Uterus (tissue), 4 donors: Measurements from ENCODE around the gene KCNG2. TPM values are rescaled to one million over a fixed set of nuclear protein-coding genes. Genes with fewer than 3 reads are reported as not detected.

Source experiments
- DNase-seq, 2 donors: peaks; one replicate each; pipeline ENCODE4 v3.0.0-alpha.2; 2019 to 2020
- H3K27ac ChIP-seq, 2 donors: fragments of 200-600 bp; sonication (generic); 1 replicate in 1 of 2; 2 replicates in 1 of 2; pipeline ENCODE4 v1.5.1; 2016 to 2018
- H3K27me3 ChIP-seq, 2 donors: fragments of 200-600 bp; sonication (generic); one replicate each; pipeline ENCODE4 v1.5.1; 2018 to 2019; ENCODE audit warnings: control low read depth in 1 of 2
- H3K36me3 ChIP-seq, 2 donors: fragments of 200-600 bp; sonication (generic); one replicate each; pipeline ENCODE4 v1.5.1; 2019; ENCODE audit warnings: control low read depth in 1 of 2
- H3K4me1 ChIP-seq, 2 donors: fragments of 200-600 bp; sonication (generic); one replicate each; pipeline ENCODE4 v1.5.1; 2018 to 2019; ENCODE audit warnings: control low read depth in 1 of 2
- H3K4me3 ChIP-seq, 2 donors: fragments of 200-600 bp; sonication (generic); 1 replicate in 1 of 2; 2 replicates in 1 of 2; pipeline ENCODE4 v1.5.1; 2018 to 2019; ENCODE audit warnings: mild to moderate bottlenecking in 1 of 2
- H3K9me3 ChIP-seq, 2 donors: fragments of 200-600 bp; sonication (generic); one replicate each; pipeline ENCODE4 v1.5.1; 2019; ENCODE audit warnings: control low read depth in 1 of 2
- POLR2A ChIP-seq, 2 donors: fragments of 450-650 bp; IDR thresholded peaks; one replicate each; pipeline ENCODE4 v1.6.1; 2016; ENCODE audit warnings: antibody characterized with exemption in 2 of 2, mild to moderate bottlenecking in 1 of 2, moderate library complexity in 1 of 2
- intact Hi-C: fragments of 100-400 bp; cut with DNase I; formaldehyde crosslinking; loops from one replicate; pipeline ENCODE4 v1.15.1; 2023; ENCODE audit warnings: low total_unique reads
- total RNA-seq, 4 donors: library from RNA; depleted of rRNA in 3 of 4; stranded (reverse); fragments of >200 nt in 3 of 4; gene quantifications; one replicate each; pipeline versions ENCODE4 v1.1.0 to v1.2.4, GENCODE V29; 2014 to 2023
- TF ChIP-seq, protein P1 (sequence below), 4 experiments: fragments of 200-600 bp in 2 of 4; fragments of 450-650 bp in 2 of 4; sonication (generic) in 2 of 4; IDR thresholded peaks; one replicate each; pipeline ENCODE4 v1.5.1; 2016 to 2019; ENCODE audit warnings: antibody characterized with exemption in 4 of 4, mild to moderate bottlenecking in 2 of 4, moderate library complexity in 1 of 4
- donor health status: DM: yes; HTN: yes; CAD: no.

KCNG2 gene
- total RNA-seq, 4 donors from 2014 or later: 0.59 TPM; not detected in 3

DNA sequence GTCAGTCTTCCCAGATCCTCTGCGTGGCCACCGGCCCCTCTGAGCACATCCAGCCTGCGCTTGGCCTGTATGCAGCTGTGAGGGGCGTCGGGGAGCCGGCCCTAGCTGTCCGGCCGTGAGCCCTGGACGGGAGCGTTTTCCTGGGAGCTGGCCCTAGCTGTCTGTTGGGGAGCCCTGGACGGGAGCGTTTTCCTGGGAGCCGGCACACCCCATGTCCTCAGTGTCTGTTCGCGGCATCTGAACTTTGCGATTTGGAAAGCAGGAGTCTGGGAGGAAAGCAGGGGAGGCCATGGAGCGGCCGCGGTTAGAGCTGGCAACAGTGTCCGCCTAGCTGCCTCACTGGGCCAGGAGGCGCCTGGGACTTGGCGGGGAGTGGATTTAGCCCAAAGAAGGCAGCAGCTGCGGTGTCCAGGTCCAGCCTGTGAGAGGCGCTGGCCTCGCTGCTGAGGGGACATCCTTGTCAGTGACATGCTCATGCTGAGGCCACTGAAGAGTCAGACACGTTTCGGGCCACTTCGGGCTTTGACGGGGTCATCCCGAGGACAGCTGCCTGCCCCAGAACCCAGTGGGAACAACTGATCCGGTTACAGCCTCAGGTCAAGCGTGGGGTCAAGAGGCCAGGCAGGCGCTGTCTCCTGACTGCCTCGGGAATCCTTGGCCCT lies 75.8 kb downstream of the KCNG2 start:
- intact Hi-C loops: no loop called here
- no peak overlapping the region for H3K4me3 ChIP-seq
- H3K27ac ChIP-seq: no peak overlapping the region
- no peaks in the 10 kb centered on the region for H3K36me3 ChIP-seq
- DNase-seq: peak in 1 of 2 donors; percentile 34
- TF ChIP-seq, protein P1, sequence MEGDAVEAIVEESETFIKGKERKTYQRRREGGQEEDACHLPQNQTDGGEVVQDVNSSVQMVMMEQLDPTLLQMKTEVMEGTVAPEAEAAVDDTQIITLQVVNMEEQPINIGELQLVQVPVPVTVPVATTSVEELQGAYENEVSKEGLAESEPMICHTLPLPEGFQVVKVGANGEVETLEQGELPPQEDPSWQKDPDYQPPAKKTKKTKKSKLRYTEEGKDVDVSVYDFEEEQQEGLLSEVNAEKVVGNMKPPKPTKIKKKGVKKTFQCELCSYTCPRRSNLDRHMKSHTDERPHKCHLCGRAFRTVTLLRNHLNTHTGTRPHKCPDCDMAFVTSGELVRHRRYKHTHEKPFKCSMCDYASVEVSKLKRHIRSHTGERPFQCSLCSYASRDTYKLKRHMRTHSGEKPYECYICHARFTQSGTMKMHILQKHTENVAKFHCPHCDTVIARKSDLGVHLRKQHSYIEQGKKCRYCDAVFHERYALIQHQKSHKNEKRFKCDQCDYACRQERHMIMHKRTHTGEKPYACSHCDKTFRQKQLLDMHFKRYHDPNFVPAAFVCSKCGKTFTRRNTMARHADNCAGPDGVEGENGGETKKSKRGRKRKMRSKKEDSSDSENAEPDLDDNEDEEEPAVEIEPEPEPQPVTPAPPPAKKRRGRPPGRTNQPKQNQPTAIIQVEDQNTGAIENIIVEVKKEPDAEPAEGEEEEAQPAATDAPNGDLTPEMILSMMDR (IDR thresholded peaks at IDR 0.05): no peak
- TF ChIP-seq POLR2A (IDR thresholded peaks at IDR 0.05): no peak
- no peaks in the 10 kb centered on the region for H3K9me3 ChIP-seq
- no peaks in the 10 kb centered on the region for H3K27me3 ChIP-seq
- H3K4me1 ChIP-seq: no peaks in the 10 kb centered on the region

DNA sequence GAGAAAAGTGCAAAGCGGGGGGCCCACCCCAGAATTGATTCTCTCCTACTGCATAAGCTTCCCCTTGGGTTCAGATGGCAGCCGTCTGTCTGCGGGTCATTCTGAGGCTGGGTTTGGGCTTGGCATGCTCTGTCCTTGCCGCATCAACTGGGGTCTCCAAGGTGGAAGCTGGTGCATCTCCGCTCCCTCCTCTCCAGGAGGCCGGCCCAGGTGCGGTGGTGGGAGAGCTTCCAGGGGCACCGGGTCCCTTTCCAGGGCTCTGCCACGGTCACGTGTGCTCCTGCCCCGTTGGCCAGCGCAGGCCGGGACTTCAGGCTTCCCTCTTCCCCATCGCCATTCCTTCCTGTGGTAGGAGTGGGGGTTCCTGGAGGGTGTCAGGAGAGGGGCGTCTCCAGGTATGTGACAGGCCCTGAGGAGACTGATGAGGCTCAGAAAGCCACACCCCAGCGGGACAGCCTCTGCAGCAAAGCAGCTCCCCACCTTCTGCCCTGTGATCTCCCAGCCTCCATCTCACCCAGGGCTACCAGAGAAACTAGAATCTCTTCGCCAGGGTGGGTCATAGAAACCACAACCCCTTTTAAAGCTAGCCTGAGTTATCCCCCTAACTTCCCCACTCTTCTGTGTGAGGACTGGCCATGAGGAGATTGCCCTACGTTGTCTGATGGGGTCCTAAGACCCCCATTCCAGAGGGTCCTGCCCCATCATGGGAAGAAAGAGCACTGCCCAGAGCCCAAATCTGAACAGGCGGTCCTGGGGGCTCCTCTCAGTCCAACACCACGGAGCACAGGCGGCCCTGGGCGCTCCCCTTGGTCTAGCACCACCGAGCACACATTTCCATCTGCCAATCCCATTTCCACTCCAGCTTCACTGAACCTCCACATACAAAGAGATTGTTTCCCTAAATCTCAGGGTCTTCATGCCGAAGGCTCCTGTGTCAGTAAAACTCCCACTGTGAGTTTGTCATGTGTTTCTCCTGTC lies 77.1 kb downstream of the KCNG2 start:
- no peak for DNase-seq
- Histone ChIP-seq H3K4me3 (no peak overlapping the region), H3K27me3 (no peaks in the 10 kb centered on the region), H3K9me3 (no peaks in the 10 kb centered on the region), H3K4me1 (no peaks in the 10 kb centered on the region), H3K27ac (no peak overlapping the region), H3K36me3 (no peaks in the 10 kb centered on the region)
- TF ChIP-seq POLR2A (IDR thresholded peaks at IDR 0.05): no peak
- intact Hi-C loops: no loop called here

DNA sequence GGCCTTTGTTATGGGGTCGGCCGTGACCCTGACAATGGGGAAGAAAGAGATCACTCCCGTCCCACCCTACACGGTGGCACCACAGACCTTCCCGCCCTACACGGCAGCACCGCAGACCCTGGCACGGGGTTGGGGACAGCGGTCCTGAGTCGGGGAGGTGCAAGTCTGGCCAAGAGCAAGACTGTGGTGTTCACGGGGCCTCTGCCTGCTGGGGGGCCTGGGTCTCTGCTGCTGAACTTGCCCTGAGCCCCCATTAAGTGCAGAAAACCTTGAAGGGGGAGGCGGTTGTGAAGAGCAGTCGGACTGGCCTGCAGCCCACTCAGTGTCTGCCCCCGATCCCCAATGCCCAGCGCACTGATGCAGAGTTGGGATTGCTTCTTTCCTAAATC lies 77.8 kb downstream of the KCNG2 start:
- Histone ChIP-seq H3K27ac (no peak overlapping the region), H3K4me1 (no peaks in the 10 kb centered on the region), H3K4me3 (no peak overlapping the region), H3K9me3 (no peaks in the 10 kb centered on the region), H3K36me3 (no peaks in the 10 kb centered on the region), H3K27me3 (no peaks in the 10 kb centered on the region)
- DNase-seq: no peak
- TF ChIP-seq, protein P1 (IDR thresholded peaks at IDR 0.05): no peak
- TF ChIP-seq POLR2A (IDR thresholded peaks at IDR 0.05): no peak
- intact Hi-C loops: no loop called here

DNA sequence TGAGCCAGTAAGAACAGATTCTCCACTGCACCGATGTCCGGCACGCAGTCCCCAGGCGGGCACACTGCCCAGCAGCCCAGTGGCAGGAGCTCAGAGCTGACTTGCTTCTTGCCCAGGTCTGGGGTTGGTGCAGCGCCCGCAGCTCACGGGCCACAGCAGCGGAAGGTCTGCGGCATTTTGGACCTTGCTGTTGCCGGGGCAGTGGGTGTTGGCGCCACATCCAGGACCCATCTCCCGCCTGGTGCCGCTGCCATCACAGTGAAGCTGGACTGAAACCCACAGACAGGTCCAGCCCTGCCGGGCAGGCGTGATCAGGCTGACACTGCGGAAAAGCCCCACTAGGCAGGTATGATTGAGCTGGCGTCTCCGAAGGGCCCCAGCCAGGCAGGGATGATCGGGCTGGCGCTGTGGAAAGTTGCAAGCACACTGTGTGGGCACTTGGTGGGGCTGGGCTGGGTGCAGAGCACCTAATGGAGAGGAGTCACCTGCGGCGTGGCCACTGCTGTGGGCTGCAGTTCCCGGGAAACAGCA lies 78.3 kb downstream of the KCNG2 start:
- DNase-seq: no peak
- H3K27me3 ChIP-seq: no peaks in the 10 kb centered on the region
- no peaks in the 10 kb centered on the region for H3K36me3 ChIP-seq
- no peak overlapping the region for H3K4me3 ChIP-seq
- no peak overlapping the region for H3K27ac ChIP-seq
- H3K4me1 ChIP-seq: no peaks in the 10 kb centered on the region
- no peak for TF ChIP-seq POLR2A (IDR thresholded peaks at IDR 0.05)
- TF ChIP-seq, protein P1 (IDR thresholded peaks at IDR 0.05): no peak
- no peaks in the 10 kb centered on the region for H3K9me3 ChIP-seq
- intact Hi-C loops: no loop called here

DNA sequence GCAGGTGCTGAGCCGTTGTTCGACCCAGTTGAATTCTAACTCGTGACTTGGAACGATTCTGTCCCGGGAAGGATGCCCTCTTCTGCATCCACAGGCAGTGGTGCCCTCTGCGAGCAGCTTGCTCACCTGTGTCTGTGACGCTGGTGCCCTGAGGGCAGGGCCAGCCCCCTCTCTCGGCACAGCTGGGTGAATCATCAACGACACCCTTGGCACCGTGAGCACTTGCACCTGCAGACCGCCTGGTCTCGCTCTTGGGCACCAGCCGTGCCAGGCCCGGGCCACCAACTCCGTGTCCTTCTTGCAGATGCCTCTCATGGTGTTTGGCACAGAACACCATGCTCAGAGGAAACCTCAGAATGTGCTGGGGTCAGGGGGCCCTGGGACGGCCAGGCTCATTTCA lies 78.8 kb downstream of the KCNG2 start:
- DNase-seq: no peak
- no peaks in the 10 kb centered on the region for H3K27me3 ChIP-seq
- intact Hi-C loops: no loop called here
- no peak overlapping the region for H3K27ac ChIP-seq
- TF ChIP-seq POLR2A (IDR thresholded peaks at IDR 0.05): no peak
- TF ChIP-seq, protein P1 (IDR thresholded peaks at IDR 0.05): no peak
- H3K4me1 ChIP-seq: no peaks in the 10 kb centered on the region
- no peaks in the 10 kb centered on the region for H3K36me3 ChIP-seq
- no peak overlapping the region for H3K4me3 ChIP-seq
- no peaks in the 10 kb centered on the region for H3K9me3 ChIP-seq
